ENCODE results near the gene SIAH3.

DNA sequence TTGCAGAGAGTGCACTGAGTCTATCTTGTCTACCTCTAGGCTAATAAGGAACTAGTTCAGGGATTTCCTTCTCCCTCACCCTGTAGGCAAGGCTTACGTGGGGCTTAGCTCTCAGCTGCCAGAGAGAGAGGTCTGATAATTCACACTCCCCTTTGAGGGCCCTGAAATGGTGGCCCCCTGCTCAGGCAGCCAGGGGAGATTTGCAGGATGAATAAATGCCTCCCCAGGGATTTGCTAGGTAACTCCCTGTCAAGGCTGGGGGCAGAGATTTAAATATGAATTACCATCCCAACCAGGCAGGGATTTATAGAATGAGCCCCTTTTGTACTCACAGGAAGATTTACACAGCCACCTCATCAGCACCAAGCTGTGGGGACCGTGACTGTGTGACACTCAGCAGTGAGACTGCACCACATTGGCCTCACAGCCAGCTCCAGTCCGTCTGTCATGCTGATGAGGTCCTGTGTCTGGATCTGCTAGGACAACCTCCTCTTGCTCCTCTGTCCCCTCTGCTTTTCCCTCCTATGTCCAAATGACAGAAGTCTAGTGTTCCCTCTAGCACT, 76.1 kb downstream of the SIAH3 start:
- no peak for TF ChIP-seq CTCF (conservative IDR thresholded peaks at IDR 0.05; ENCODE audit: low read depth in 2 of 2)
- no peak for TF ChIP-seq POLR2AphosphoS5 (IDR thresholded peaks at IDR 0.05; ENCODE audit: low read depth)
- TF ChIP-seq, protein P1, sequence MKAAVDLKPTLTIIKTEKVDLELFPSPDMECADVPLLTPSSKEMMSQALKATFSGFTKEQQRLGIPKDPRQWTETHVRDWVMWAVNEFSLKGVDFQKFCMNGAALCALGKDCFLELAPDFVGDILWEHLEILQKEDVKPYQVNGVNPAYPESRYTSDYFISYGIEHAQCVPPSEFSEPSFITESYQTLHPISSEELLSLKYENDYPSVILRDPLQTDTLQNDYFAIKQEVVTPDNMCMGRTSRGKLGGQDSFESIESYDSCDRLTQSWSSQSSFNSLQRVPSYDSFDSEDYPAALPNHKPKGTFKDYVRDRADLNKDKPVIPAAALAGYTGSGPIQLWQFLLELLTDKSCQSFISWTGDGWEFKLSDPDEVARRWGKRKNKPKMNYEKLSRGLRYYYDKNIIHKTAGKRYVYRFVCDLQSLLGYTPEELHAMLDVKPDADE (IDR thresholded peaks at IDR 0.05), result no peak
- TF ChIP-seq EZH2 (IDR thresholded peaks at IDR 0.05; ENCODE audit: low read depth, unreplicated experiment), result no peak
- no peak for TF ChIP-seq JUNB (IDR thresholded peaks at IDR 0.05; ENCODE audit: unreplicated experiment)
- no peak for TF ChIP-seq REST (IDR thresholded peaks at IDR 0.05; ENCODE audit: unreplicated experiment)
- TF ChIP-seq STAT1 (IDR thresholded peaks at IDR 0.05; ENCODE audit: unreplicated experiment), result no peak
- no peak for TF ChIP-seq EZH2phosphoT487 (IDR thresholded peaks at IDR 0.05; ENCODE audit: unreplicated experiment)
- no peak for TF ChIP-seq ZNF331 (CRISPR knock-in tag; IDR thresholded peaks at IDR 0.05; ENCODE audit: low read depth)
- no peak for TF ChIP-seq CREB1 (CRISPR knock-in tag; IDR thresholded peaks at IDR 0.05; ENCODE audit: low read depth)
- no peak for TF ChIP-seq NANOG (IDR thresholded peaks at IDR 0.05; ENCODE audit: borderline replicate concordance)
- no peak for TF ChIP-seq ZNF114 (CRISPR knock-in tag; IDR thresholded peaks at IDR 0.05)
- TF ChIP-seq ZNF462 (CRISPR knock-in tag; IDR thresholded peaks at IDR 0.05), result no peak

All from GM23338 (cell line).